AG10803 (cell line): ENCODE measurements around the gene STAT3.

Experiments
- DNase-seq: peaks from one replicate; pipeline ENCODE4 v3.0.0; 2010; ENCODE audit warnings: low read depth
- H3K4me3 ChIP-seq: 2 replicates; pipeline ENCODE4 v1.5.1; 2011; ENCODE audit warnings: mild to moderate bottlenecking, low read length, control low read depth
- TF ChIP-seq, protein P1 (sequence below): conservative IDR thresholded peaks from 2 replicates; pipeline ENCODE4 v1.5.1; 2011; ENCODE audit warnings: mild to moderate bottlenecking, low read length, control low read depth, inconsistent platforms

Gene STAT3

DNA sequence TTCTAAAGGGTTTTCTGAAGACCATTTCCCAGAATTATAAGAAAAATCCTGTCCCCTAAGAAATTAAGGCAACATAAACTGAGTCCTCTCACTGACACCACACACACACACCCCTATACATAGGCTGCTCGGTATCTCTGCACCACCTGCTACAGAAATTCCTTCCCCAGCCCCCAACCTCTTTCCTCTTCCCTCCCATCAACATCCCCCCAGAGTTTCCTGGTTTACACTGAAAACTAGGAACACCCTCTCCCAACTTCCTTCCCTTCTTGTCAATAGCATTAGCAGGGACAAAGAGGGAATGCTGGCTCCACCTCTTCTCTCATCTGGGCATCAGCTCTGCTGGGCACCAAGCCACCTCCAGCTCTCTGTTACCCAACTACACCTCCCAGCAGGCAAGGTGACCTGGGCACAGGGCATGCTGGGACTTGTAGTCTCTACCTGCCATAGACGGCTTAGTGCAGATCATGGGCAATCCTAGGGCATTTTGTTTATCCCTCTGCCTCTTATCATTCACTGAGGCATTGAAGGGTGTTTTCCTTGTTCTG, 19.1 kb upstream of the STAT3 start:
- peak; percentile 75 for DNase-seq
- H3K4me3 ChIP-seq, result no peak overlapping the region
- TF ChIP-seq, protein P1, sequence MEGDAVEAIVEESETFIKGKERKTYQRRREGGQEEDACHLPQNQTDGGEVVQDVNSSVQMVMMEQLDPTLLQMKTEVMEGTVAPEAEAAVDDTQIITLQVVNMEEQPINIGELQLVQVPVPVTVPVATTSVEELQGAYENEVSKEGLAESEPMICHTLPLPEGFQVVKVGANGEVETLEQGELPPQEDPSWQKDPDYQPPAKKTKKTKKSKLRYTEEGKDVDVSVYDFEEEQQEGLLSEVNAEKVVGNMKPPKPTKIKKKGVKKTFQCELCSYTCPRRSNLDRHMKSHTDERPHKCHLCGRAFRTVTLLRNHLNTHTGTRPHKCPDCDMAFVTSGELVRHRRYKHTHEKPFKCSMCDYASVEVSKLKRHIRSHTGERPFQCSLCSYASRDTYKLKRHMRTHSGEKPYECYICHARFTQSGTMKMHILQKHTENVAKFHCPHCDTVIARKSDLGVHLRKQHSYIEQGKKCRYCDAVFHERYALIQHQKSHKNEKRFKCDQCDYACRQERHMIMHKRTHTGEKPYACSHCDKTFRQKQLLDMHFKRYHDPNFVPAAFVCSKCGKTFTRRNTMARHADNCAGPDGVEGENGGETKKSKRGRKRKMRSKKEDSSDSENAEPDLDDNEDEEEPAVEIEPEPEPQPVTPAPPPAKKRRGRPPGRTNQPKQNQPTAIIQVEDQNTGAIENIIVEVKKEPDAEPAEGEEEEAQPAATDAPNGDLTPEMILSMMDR, result no peak

DNA sequence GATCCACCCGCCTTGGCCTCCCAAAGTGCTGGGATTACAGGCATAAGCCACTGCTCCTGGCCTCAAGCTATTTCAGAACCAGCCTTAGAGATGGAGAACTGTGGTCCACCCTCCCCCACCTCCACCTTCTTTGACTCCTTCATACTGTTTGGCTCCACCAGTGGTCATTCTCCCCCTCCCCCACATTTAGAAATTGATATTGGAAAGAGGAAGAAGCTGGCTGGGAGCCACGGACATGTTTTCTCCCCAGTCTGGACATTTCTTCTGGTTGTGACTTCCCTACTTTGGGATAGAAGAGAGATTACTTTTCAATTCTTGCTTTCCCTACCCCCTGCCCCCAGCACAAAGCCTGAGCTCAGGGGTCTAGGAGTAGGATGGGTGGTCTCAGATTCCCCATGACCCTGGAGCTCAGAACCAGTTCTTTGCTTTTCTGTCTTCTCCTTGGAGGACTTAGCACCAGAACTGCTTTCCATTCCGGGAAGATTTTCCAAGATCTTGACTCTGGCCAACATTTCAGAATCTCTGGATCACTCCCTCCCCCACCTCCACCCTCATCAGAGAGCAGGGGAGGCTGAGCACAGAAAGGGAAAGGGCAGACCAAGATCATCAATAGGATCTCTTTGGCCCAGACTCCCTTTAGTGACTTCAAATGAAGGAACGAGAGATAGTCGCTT, 18.5 kb upstream of the STAT3 start:
- TF ChIP-seq, protein P1, result no peak
- no peak for DNase-seq
- H3K4me3 ChIP-seq, result no peak overlapping the region

DNA sequence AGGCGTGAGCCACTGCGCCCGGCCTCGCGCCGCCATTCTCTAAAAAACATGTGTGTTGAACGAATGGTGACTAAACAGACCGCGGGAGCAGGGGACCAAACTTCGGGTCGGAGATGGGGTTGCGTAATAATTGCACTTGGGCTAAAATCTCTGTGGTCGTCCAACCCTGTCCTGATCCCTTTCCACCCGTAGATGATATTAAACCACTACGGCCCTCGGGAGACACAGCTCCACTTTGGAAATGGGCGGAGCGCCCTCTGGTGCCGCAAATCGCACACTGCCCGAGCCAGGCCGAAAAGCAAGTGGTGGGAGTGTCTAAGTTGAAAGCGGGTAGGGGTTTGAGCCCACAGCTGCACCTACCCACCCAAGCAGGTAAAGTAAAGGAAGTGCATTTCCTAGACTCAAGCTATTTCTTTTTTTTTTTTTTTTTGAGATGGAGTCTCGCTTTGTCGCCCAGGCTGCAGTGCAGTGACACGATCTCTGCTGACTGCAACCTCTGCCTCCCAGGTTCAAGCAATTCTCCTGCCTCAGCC, 17.8 kb upstream of the STAT3 start:
- no peak overlapping the region for H3K4me3 ChIP-seq
- TF ChIP-seq, protein P1, result peak; percentile 81
- peak; percentile 84 for DNase-seq

DNA sequence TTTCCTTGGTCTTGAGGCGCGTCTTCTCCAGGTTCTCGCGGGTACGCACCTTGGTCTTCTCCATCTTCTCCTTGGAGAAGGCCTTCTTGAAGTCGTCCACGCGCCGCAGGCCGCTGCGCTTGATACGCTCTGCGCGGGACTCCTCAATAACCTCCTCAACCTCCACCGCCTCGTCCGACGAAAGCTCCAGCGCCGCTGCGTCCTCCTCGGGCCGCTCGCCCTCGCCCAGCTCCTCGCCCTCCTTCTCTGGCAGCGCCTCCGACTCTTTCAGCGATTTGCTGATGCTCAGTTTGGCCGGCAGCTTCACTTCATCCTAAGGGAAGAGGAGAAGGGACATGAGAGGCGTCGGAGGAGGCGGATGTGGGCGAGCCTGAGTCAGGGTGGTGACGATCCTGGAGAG, 16.8 kb upstream of the STAT3 start:
- H3K4me3 ChIP-seq, result no peak overlapping the region
- TF ChIP-seq, protein P1, result no peak
- no peak for DNase-seq

DNA sequence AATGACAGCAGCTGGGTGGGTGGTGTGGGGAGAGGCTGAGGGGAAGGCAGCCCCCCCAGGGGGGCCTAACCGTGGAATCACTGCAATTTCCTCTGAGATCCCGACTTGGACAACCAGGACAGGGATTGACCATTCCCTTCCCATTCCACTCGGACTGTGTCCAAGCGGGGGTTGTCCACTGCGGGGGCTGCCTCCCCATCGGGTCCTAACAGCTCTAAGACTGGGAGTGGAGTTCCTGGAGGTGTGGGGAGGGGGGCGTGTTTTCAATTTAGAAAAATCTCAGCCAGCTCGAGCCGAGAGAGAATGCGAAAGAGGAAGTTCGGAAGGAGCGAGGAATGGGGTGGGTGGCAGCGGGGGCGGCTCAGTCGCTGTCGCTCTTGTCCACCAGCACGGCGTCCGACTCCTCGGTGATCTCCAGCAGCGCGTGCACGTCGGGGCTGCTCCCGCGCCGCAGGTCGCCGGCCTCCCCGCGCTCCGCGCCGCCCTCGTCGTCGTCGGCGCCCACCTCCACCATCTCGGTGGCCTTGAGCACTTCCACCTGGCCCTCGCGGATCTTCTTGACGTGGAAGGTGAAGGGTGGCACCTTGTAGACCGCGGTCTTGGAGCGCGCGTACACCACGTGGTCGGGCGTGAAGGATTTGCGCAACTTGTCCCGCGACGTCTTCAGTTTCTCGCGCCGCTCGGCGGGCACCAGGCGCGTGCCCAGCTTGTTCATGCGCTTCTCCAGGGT, 16.2 kb upstream of the STAT3 start:
- DNase-seq, result no peak
- H3K4me3 ChIP-seq, result no peak overlapping the region
- TF ChIP-seq, protein P1, result no peak

DNA sequence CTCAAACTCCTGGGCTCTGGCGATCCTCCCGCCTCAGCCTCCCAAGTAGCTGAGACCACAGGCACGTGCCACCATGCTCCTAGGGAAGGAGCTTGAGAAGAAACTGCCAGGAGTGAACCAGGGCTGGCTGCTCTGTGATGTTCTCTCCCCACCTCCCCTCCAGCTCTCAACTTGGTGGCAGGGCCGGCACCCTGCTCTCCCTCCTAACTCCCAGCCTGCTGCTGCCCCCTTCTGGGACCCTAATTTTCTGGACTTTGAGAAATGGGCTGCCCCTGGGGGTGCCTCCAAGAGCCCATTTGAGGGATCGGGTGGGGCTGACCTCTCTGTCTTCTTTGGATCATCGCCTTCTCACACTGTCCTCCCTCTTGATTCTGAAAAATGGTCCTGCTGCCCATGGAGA, 14.9 kb upstream of the STAT3 start:
- H3K4me3 ChIP-seq, result no peak overlapping the region
- TF ChIP-seq, protein P1, result no peak
- DNase-seq, result no peak
